Spleen (tissue), 7 donors: ENCODE measurements around the gene EPN2.

Source experiments
- POLR2A ChIP-seq, 3 donors: fragments of 450-650 bp; IDR thresholded peaks; one replicate each; pipeline ENCODE4 v1.5.1; 2017; ENCODE audit warnings: antibody characterized with exemption in 3 of 3, mild to moderate bottlenecking in 1 of 3
- POLR2AphosphoS5 ChIP-seq, 3 donors: sonication (generic); formaldehyde crosslinking; IDR thresholded peaks; one replicate each; pipeline ENCODE4 v1.5.1; 2017; ENCODE audit warnings: antibody characterized with exemption in 3 of 3
- TF ChIP-seq, protein P1 (sequence below), 11 experiments: fragments of 200-600 bp in 7 of 11; fragments of 450-650 bp in 4 of 11; sonication (generic) in 4 of 11; IDR thresholded peaks in 8 of 11; conservative IDR thresholded peaks in 3 of 11; 1 replicate in 7 of 11; 2 replicates in 4 of 11; pipeline versions ENCODE4 v1.4.0 to v1.8.0; 2016 to 2021; ENCODE audit warnings: antibody characterized with exemption in 11 of 11, inconsistent platforms in 4 of 11, mild to moderate bottlenecking in 1 of 11
- donor health status: DM: no; HTN: no; CAD: no; lungs with moderate emphysema.
- donor health status: DM: no; HTN: no; CAD: no.
- donor health status: DM: no; HTN: no; CAD: no.

GRCh38 chr17:19339341-19339815, 102.2 kb downstream of the EPN2 start:
- TF ChIP-seq, protein P1, sequence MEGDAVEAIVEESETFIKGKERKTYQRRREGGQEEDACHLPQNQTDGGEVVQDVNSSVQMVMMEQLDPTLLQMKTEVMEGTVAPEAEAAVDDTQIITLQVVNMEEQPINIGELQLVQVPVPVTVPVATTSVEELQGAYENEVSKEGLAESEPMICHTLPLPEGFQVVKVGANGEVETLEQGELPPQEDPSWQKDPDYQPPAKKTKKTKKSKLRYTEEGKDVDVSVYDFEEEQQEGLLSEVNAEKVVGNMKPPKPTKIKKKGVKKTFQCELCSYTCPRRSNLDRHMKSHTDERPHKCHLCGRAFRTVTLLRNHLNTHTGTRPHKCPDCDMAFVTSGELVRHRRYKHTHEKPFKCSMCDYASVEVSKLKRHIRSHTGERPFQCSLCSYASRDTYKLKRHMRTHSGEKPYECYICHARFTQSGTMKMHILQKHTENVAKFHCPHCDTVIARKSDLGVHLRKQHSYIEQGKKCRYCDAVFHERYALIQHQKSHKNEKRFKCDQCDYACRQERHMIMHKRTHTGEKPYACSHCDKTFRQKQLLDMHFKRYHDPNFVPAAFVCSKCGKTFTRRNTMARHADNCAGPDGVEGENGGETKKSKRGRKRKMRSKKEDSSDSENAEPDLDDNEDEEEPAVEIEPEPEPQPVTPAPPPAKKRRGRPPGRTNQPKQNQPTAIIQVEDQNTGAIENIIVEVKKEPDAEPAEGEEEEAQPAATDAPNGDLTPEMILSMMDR (IDR thresholded peaks at IDR 0.05 in 8 of 11, conservative IDR thresholded peaks at IDR 0.05 in 3 of 11): no peak
- TF ChIP-seq POLR2A (IDR thresholded peaks at IDR 0.05): no peak
- no peak for TF ChIP-seq POLR2AphosphoS5 (IDR thresholded peaks at IDR 0.05)
